ENCODE results near the gene KLHL35. TPM values are rescaled to one million over a fixed set of nuclear protein-coding genes. Genes with fewer than 3 reads are reported as not detected.

Gene KLHL35
- total and polyA plus RNA-seq, 2 of the 4 experiments (the other 2 are of a cell fraction), result 1.6 to 3.3 TPM

DNA sequence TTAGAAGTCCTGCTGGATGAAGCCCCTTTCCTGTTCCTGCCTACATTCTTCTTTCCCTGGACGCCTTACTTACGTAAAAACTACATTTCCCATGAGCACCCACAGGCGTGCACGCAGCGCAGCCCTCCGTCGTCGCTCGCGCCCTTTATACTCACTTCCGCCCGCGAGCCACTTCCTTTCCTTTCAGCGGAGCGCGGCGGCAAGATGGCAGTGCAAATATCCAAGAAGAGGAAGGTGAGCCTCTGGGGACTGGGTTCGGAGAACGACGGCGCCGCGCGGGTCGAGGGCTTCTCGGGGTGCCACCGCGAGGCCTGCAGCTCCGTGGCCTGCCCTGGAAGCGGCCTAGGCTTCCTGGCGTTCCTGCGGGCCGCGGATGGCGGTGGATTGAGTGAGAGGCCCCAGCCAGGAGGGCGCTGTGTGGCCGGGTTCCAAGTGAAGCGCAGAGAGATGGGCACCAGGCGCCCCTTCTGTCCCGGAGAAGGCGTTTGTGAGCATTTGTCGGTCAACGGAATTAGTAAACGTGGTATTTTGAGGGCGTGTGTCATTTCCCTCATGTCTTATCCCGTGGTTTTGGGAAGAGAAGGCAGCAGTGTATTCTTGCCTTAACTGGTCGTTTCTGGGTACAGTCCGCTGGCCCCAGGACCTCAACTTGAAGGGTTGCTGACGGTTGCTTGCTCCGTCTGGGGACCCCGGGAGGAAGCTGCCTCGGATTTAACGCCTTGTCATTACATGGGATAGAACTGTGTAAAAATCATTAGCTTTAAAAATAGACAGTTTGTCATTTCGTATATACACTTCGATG is 33.5 kb downstream of the KLHL35 start, which contains the start of gene RPS3 (continued):
- TF ChIP-seq, protein P1, sequence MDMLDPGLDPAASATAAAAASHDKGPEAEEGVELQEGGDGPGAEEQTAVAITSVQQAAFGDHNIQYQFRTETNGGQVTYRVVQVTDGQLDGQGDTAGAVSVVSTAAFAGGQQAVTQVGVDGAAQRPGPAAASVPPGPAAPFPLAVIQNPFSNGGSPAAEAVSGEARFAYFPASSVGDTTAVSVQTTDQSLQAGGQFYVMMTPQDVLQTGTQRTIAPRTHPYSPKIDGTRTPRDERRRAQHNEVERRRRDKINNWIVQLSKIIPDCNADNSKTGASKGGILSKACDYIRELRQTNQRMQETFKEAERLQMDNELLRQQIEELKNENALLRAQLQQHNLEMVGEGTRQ (IDR thresholded peaks at IDR 0.05; ENCODE audit: low read depth, low read length), result peak; percentile 20; the same call in 1 of the 2 replicates
- TF ChIP-seq, protein P2, sequence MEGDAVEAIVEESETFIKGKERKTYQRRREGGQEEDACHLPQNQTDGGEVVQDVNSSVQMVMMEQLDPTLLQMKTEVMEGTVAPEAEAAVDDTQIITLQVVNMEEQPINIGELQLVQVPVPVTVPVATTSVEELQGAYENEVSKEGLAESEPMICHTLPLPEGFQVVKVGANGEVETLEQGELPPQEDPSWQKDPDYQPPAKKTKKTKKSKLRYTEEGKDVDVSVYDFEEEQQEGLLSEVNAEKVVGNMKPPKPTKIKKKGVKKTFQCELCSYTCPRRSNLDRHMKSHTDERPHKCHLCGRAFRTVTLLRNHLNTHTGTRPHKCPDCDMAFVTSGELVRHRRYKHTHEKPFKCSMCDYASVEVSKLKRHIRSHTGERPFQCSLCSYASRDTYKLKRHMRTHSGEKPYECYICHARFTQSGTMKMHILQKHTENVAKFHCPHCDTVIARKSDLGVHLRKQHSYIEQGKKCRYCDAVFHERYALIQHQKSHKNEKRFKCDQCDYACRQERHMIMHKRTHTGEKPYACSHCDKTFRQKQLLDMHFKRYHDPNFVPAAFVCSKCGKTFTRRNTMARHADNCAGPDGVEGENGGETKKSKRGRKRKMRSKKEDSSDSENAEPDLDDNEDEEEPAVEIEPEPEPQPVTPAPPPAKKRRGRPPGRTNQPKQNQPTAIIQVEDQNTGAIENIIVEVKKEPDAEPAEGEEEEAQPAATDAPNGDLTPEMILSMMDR (conservative IDR thresholded peaks at IDR 0.05; ENCODE audit: low read depth, low read length), result 0 out of 2 replicates have a peak, but pooled peaks have one; percentile 2
- peak; percentile 99 for TF ChIP-seq POLR2A (IDR thresholded peaks at IDR 0.05; ENCODE audit: low read depth, low read length)
- TF ChIP-seq NFE2L2 (IDR thresholded peaks at IDR 0.05; ENCODE audit: low read depth, low read length), result no peak

All from IMR-90 (cell line).